Measurements from ENCODE around the gene AKAP13. TPM values are rescaled to one million over a fixed set of nuclear protein-coding genes. Genes with fewer than 3 reads are reported as not detected.

The AKAP13 gene
- total RNA-seq, 4 donors from 2014 or later: 57.3 to 178 (median 81.5) TPM

DNA sequence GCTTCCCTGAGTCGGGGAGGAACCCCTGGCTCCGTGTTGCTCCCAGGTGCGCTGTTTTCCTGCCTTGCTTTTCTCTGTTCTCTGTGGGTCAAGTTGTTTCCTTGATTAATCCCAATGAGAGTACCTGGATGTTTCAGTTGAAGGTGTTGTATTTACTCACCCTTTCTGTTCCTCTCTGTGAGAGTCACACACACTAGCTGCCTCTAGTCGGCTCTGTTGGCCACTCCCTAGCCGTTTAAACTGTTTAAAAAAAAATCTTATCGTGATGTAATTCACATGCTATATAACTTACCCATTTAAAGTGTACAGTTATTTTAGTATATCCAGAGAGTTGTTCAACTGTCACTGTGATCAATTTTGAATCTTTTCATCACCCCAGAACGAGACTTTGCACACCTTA, 74.0 kb downstream of the AKAP13 start:
- DNase-seq: no peak
- Histone ChIP-seq H3K27me3 (no peaks in the 10 kb centered on the region), H3K4me1 (peaks cover 8 to 51% (median 10%) of the 10 kb centered on the region in 3 donors), H3K27ac (no peak overlapping the region), H3K4me3 (no peak overlapping the region), H3K9me3 (peaks cover 0 to 12% (median 6%) of the 10 kb centered on the region in 3 donors), H3K36me3 (no peaks in the 10 kb centered on the region)
- intact Hi-C loops (cut with DNase I): no loop called here
- 78 to 81% methylated on average over 7 of the region's 7 CpGs for WGBS, 2 donors
- TF ChIP-seq, protein P1, sequence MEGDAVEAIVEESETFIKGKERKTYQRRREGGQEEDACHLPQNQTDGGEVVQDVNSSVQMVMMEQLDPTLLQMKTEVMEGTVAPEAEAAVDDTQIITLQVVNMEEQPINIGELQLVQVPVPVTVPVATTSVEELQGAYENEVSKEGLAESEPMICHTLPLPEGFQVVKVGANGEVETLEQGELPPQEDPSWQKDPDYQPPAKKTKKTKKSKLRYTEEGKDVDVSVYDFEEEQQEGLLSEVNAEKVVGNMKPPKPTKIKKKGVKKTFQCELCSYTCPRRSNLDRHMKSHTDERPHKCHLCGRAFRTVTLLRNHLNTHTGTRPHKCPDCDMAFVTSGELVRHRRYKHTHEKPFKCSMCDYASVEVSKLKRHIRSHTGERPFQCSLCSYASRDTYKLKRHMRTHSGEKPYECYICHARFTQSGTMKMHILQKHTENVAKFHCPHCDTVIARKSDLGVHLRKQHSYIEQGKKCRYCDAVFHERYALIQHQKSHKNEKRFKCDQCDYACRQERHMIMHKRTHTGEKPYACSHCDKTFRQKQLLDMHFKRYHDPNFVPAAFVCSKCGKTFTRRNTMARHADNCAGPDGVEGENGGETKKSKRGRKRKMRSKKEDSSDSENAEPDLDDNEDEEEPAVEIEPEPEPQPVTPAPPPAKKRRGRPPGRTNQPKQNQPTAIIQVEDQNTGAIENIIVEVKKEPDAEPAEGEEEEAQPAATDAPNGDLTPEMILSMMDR (IDR thresholded peaks at IDR 0.05): no peak
- no peak for TF ChIP-seq POLR2A (IDR thresholded peaks at IDR 0.05)

DNA sequence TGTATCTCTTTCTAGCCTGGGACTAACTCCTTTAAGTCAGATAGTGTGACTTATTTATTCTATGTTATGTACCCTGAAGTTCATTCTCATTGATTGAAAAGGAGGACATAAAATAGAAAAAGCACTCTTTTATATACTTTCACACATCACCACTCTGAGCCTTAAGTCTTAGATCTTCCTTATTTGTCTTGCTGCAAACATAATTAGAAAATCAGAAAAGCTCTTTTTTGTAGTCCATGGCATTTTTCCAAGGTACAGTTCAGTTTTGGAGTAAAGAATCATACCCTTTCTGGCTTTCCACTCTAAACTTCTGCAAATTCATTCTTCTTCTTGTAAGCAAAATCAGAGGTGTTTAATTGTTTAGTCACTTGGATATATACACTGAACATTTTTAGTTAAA, 75.5 kb downstream of the AKAP13 start:
- TF ChIP-seq, protein P1 (IDR thresholded peaks at IDR 0.05): no peak
- TF ChIP-seq POLR2A (IDR thresholded peaks at IDR 0.05): no peak

DNA sequence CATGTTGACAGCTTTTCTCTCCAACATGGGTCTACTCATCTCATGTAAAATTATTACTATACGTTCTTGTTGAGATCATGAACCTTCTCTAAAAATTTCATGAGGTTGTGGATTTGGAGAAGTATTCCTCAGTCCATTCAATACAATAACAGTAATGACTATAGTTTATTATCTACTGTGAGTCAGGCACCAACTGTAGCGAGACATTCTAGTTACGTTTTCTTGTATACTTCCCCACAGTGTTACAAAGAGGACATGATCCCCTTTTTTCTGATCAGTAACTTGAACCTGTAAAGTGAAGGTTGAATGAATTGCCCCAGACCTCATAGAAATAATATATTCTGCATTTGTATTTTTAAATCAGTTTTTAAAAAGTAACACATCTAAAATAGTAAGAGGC, 76.4 kb downstream of the AKAP13 start:
- 80 to 82% methylated on average over 3 of the region's 3 CpGs for WGBS, 2 donors
- peak overlapping the region in 3 of 4 donors; percentile 50 to 81 (median 74) for H3K27ac ChIP-seq

More for the DNA sequence above, 75.5 kb downstream of the AKAP13 start:
- intact Hi-C loops (cut with DNase I): no loop called here
- DNase-seq: no peak
- Histone ChIP-seq H3K4me3 (no peak overlapping the region), H3K4me1 (peaks cover 8 to 66% (median 13%) of the 10 kb centered on the region in 3 donors), H3K36me3 (no peaks in the 10 kb centered on the region), H3K27me3 (no peaks in the 10 kb centered on the region), H3K27ac (no peak overlapping the region), H3K9me3 (peaks cover 0 to 5% (median 0%) of the 10 kb centered on the region in 3 donors)

DNA sequence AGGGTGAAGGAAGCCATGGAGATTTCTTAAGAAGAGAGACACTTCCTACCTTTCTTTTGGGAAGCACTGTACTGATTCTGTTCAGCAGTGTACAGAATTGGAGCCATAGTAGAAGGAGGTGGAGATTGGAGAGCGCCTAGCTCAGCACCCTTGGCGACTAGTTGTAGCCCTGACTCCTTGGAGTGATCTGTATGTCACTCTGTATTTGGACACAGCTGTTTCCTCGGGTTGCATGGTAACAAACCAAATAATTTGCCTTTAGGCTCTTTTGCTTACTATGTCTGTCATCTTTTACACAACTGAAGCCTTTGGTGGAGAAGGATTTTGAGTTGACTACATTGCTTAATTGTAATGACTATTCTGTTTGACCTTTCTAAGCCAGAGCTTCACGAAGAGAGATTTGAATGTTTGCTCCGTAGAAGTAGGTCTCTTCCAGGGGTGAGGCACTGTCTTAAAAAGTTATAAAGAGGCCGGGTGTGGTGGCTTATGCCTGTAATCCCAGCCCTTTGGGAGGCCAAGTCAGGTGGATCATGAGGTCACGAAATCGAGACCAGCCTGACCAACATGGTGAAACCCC, 77.1 kb downstream of the AKAP13 start:
- peak overlapping the region; percentile 50 to 81 (median 70) for H3K27ac ChIP-seq
- DNase-seq: no peak
- no peak for TF ChIP-seq POLR2A (IDR thresholded peaks at IDR 0.05)
- TF ChIP-seq, protein P1 (IDR thresholded peaks at IDR 0.05): no peak

More for the DNA sequence above, 76.4 kb downstream of the AKAP13 start:
- TF ChIP-seq, protein P1 (IDR thresholded peaks at IDR 0.05): no peak
- TF ChIP-seq POLR2A (IDR thresholded peaks at IDR 0.05): no peak
- no peaks in the 10 kb centered on the region for H3K27me3 ChIP-seq
- H3K36me3 ChIP-seq: no peaks in the 10 kb centered on the region
- intact Hi-C loops (cut with DNase I): no loop called here
- H3K4me3 ChIP-seq: no peak overlapping the region
- DNase-seq: no peak
- H3K4me1 ChIP-seq: peaks cover 8 to 75% (median 13%) of the 10 kb centered on the region in 3 donors
- no peaks in the 10 kb centered on the region for H3K9me3 ChIP-seq

DNA sequence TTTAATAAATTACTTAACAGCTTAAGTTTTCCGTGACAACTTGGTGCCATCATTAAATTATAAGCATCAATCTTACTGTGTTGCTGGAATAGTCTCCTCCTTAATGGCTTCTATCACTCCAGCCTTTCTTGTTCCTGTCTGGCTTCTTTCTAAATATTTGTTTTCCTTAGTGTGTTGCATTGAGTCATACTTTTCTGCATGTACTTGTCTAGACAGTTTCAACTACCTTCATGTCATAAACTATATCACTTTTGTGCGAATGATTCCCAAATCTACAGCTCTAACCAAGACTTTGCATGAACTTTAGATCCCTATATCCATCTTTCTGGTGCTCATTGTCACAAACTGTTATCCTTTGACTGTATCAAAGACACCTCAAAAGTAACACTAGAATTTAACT, 78.4 kb downstream of the AKAP13 start:
- Histone ChIP-seq H3K9me3 (no peaks in the 10 kb centered on the region), H3K27me3 (no peaks in the 10 kb centered on the region), H3K4me3 (no peak overlapping the region), H3K36me3 (no peaks in the 10 kb centered on the region), H3K27ac (peak overlapping the region; percentile 50 to 81 (median 72)), H3K4me1 (peaks cover 8 to 86% (median 13%) of the 10 kb centered on the region in 3 donors)
- WGBS, 2 donors: 38 to 46% methylated on average over 2 of the region's 2 CpGs
- no peak for TF ChIP-seq POLR2A (IDR thresholded peaks at IDR 0.05)
- TF ChIP-seq, protein P1 (IDR thresholded peaks at IDR 0.05): no peak
- intact Hi-C loops (cut with DNase I): no loop called here
- DNase-seq: no peak

More for the DNA sequence above, 77.1 kb downstream of the AKAP13 start:
- Histone ChIP-seq H3K36me3 (no peaks in the 10 kb centered on the region), H3K4me1 (peaks cover 8 to 80% (median 13%) of the 10 kb centered on the region in 3 donors), H3K27me3 (no peaks in the 10 kb centered on the region), H3K4me3 (no peak overlapping the region), H3K9me3 (no peaks in the 10 kb centered on the region)
- WGBS, 2 donors: 40 to 53% methylated on average over 7 to 8 of the region's 8 CpGs
- intact Hi-C loops (cut with DNase I): no loop called here

All from esophagus squamous epithelium (tissue), 5 donors.